Pancreas (tissue), 10 donors: ENCODE measurements around the gene ZNF154. TPM values are rescaled to one million over a fixed set of nuclear protein-coding genes. Genes with fewer than 3 reads are reported as not detected.

Source experiments
- ATAC-seq, 4 donors: fragments of 200-7000 bp; cut with Tn5 transposase; one replicate each; pipeline versions ENCODE4 v1.8.0 to v1.9.1; 2020; ENCODE audit warnings: mild to moderate bottlenecking in 4 of 4, moderate library complexity in 4 of 4
- DNase-seq, 6 donors: peaks; one replicate each; pipeline ENCODE4 v3.0.0-alpha.2; 2020
- FAIRE-seq: peaks from 2 replicates; lab custom pipeline; 2012; peaks lifted over from hg19 to GRCh38; lab: Jason Lieb, UNC
- H3K27ac ChIP-seq, 4 donors: fragments of 200-600 bp; sonication (generic); 1 replicate in 3 of 4; 2 replicates in 1 of 4; pipeline versions ENCODE4 v1.5.0 to v1.8.0; 2020
- H3K27me3 ChIP-seq, 4 donors: fragments of 200-600 bp; one replicate each; pipeline ENCODE4 v1.8.0; 2021
- H3K36me3 ChIP-seq, 3 donors: fragments of 200-600 bp; sonication (generic) in 1 of 3; one replicate each; pipeline versions ENCODE4 v1.5.0 to v1.8.0; 2020 to 2021
- H3K4me1 ChIP-seq, 3 donors: fragments of 200-600 bp; one replicate each; pipeline ENCODE4 v1.8.0; 2021
- H3K4me3 ChIP-seq, 4 donors: fragments of 200-600 bp; sonication (generic) in 2 of 4; one replicate each; pipeline versions ENCODE4 v1.5.0 to v1.8.0; 2020 to 2021
- H3K9me3 ChIP-seq, 4 donors: fragments of 200-600 bp; one replicate each; pipeline ENCODE4 v1.8.0; 2021
- CTCF ChIP-seq, 4 donors: fragments of 200-600 bp; sonication (generic) in 3 of 4; IDR thresholded peaks; one replicate each; pipeline versions ENCODE4 v1.5.0 to v1.8.0; 2021; ENCODE audit warnings: antibody characterized with exemption in 4 of 4
- WGBS, 2 donors: extraction: QIAGEN DNeasy Blood & Tissue Kit; methylation state at CpG; one replicate each; pipeline ENCODE4 v1.1.7; 2013; 5-methylcytosine and 5-hydroxymethylcytosine counted together
- intact Hi-C, 3 donors: fragments of 100-400 bp; cut with DNase I; formaldehyde crosslinking; loops; one replicate each; pipeline versions ENCODE4 v1.11.1 to v1.14.2; 2022
- polyA plus RNA-seq, 2 donors: library from polyadenylated mRNA; stranded (reverse); fragments of 200-250 nt; gene quantifications; one replicate each; pipeline ENCODE4 v1.2.3, GENCODE V29; 2013
- total RNA-seq, 6 donors: library from RNA; stranded (reverse); fragmentation: NEBNext Ultra II Directional in 4 of 6; extraction: Animal tissue kit (Norgen Biotek cat#: 25700) in 4 of 6; gene quantifications; one replicate each; pipeline versions ENCODE4 v1.2.1 to v1.2.4, GENCODE V29; 2021 to 2023
- donor health status: healthy with polysubstance abuse.
- donor health status: DM: no; HTN: no; CAD: no; lungs with moderate emphysema.
- donor health status: DM: no; HTN: no; CAD: no.
- donor health status: control.
- donor health status: control.
- donor health status: Bipolar disorder and iron deficiency.
- donor health status: DM: yes; HTN: yes; CAD: no.
- donor health status: DM: no; HTN: no; CAD: no.
- donor health status: DM: no; HTN: no; CAD: no.
- donor health status: DM: yes; HTN: yes; CAD: no.

Gene ZNF154
- total and polyA plus RNA-seq, 8 donors = 1.5 to 4.6 (median 2.4) TPM

DNA sequence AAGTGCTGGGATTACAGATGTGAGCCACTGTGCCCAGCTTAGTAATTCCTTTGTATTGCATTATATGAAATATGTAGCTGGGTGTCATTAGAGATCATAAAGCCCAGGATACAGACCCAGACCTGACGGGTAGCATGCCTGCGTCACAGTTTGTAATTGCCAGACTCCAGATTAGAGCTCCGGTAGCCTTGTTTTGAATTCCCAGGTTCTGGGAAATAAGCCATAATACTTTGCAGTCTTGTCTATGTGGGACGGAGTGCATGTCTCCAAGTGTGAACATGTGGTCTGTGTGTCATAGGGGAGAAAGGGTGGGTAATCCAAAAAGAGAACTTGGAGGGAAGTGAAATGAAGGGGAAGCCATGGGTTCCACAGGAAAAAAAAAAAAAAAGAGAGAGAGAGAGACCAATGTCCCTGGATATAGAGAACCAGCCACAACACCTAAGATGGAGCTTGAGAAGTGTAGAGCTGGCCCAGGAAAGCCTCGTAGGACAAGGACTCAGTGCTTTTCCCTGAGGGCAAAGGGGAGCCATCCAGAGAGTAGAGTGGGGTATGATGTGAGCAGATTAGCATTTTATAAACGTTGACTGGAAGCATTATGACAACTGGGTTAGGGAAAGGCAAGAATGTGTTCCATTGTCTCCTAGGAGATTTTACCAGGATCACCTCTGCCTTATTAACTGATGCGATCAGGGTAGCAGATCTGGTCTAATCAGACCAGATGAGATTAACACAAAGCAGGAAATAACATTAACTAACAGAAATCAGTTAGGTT, 37.7 kb downstream of the ZNF154 start:
- intact Hi-C loops = no loop called here
- Histone ChIP-seq H3K36me3 (no peaks in the 10 kb centered on the region), H3K9me3 (no peaks in the 10 kb centered on the region), H3K4me1 (no peaks in the 10 kb centered on the region), H3K27ac (no peak overlapping the region), H3K27me3 (peaks cover 0 to 7% (median 0%) of the 10 kb centered on the region in 4 donors), H3K4me3 (no peak overlapping the region)
- WGBS, 2 donors = 49 to 56% methylated on average over 7 of the region's 7 CpGs
- no peak for DNase-seq
- no peak for TF ChIP-seq CTCF (IDR thresholded peaks at IDR 0.05)
- no peak for FAIRE-seq
- ATAC-seq = no peak

- WGBS, 2 donors = 68 to 78% methylated on average over 2 of the region's 2 CpGs
These were observed 40.4 kb downstream of the ZNF154 start, which contains the start of gene ZSCAN4 for GRCh38 chr19:57668635-57669034. Gene ZSCAN4 (plus strand): TSS chr19:57668935. CDS start chr19:57676146, 7,211 bp downstream.

DNA sequence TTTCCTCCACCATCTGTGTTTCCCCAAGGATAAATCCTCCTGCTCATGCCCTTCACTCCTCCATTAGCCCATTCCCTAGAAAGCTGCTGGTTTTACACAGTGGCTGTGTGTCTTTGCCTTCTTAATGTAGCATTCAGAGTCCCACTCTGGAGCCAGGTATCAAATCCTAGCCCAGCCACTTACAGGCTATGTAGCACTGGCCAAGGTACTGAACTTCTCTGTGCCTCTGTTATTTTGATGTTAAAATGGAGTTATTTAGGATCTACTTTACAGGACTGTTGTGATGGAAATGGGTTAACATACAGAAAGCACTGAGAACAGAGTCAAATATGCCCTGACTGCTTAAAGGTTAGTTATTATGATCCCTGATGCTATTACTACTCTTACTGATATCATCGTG, 41.8 kb downstream of the ZNF154 start:
- no peaks in the 10 kb centered on the region for H3K9me3 ChIP-seq
- no peak for FAIRE-seq
- H3K4me1 ChIP-seq = no peaks in the 10 kb centered on the region
- H3K27me3 ChIP-seq = peaks cover 0 to under 1% (median 0%) of the 10 kb centered on the region in 4 donors
- DNase-seq = no peak
- no peak for TF ChIP-seq CTCF (IDR thresholded peaks at IDR 0.05)
- H3K4me3 ChIP-seq = no peak overlapping the region
- H3K27ac ChIP-seq = no peak overlapping the region
- ATAC-seq = no peak
- WGBS, 2 donors = 76 to 78% methylated on average over 1 of the region's 1 CpG
- no peaks in the 10 kb centered on the region for H3K36me3 ChIP-seq
- intact Hi-C loops = no loop called here

More at GRCh38 chr19:57668635-57669034, 40.4 kb downstream of the ZNF154 start, which contains the start of gene ZSCAN4:
- Histone ChIP-seq H3K27ac (no peak within 1 kb of the TSS), H3K9me3 (no peaks in the 10 kb centered on the region), H3K36me3 (no peaks in the 10 kb centered on the region), H3K4me1 (no peaks in the 10 kb centered on the region), H3K4me3 (no peak within 1 kb of the TSS), H3K27me3 (no peaks in the 10 kb centered on the region)
- intact Hi-C loops = no loop called here
- no peak for FAIRE-seq
- no peak for TF ChIP-seq CTCF (IDR thresholded peaks at IDR 0.05)
- DNase-seq = no peak
- no peak for ATAC-seq

GRCh38 chr19:57665261-57665806, 43.7 kb downstream of the ZNF154 start:
- FAIRE-seq = no peak
- Histone ChIP-seq H3K9me3 (no peaks in the 10 kb centered on the region), H3K36me3 (no peaks in the 10 kb centered on the region), H3K27me3 (peaks cover 0 to 4% (median 0%) of the 10 kb centered on the region in 4 donors), H3K27ac (no peak overlapping the region), H3K4me3 (no peak overlapping the region), H3K4me1 (no peaks in the 10 kb centered on the region)
- intact Hi-C loops = no loop called here
- no peak for ATAC-seq
- no peak for DNase-seq
- 66 to 76% methylated on average over 9 of the region's 9 CpGs for WGBS, 2 donors
- TF ChIP-seq CTCF (IDR thresholded peaks at IDR 0.05) = no peak
